ELR (cell line): ENCODE results near the gene DLG5.

Source experiments
- DNase-seq: peaks from one replicate; pipeline ENCODE4 v3.0.0-alpha.2; 2015; ENCODE audit warnings: low read depth

The DLG5 gene

GRCh38 chr10:77910524-77911145 lies 15.9 kb downstream of the DLG5 start:
- no peak for DNase-seq

GRCh38 chr10:77909749-77910375 lies 16.7 kb downstream of the DLG5 start:
- DNase-seq: peak; percentile 81

GRCh38 chr10:77909021-77909748 lies 17.4 kb downstream of the DLG5 start:
- DNase-seq: no peak

GRCh38 chr10:77907900-77908717 lies 18.4 kb downstream of the DLG5 start:
- DNase-seq: no peak

GRCh38 chr10:77907462-77907861 lies 19.1 kb downstream of the DLG5 start:
- DNase-seq: no peak

- DNase-seq: no peak
These were observed 19.6 kb downstream of the DLG5 start for GRCh38 chr10:77906951-77907421.

GRCh38 chr10:77905781-77906180 lies 20.8 kb downstream of the DLG5 start:
- DNase-seq: no peak

- DNase-seq: no peak
These were observed 21.3 kb downstream of the DLG5 start for GRCh38 chr10:77905086-77905748.

GRCh38 chr10:77904100-77904840 lies 22.3 kb downstream of the DLG5 start:
- DNase-seq: no peak

GRCh38 chr10:77902159-77902558 lies 24.4 kb downstream of the DLG5 start:
- DNase-seq: no peak

GRCh38 chr10:77901743-77902142 lies 24.8 kb downstream of the DLG5 start:
- no peak for DNase-seq

GRCh38 chr10:77899690-77900089 lies 26.9 kb downstream of the DLG5 start:
- no peak for DNase-seq

GRCh38 chr10:77899080-77899477 lies 27.5 kb downstream of the DLG5 start:
- DNase-seq: peak; percentile 69

GRCh38 chr10:77898323-77899079 lies 28.1 kb downstream of the DLG5 start:
- DNase-seq: no peak

GRCh38 chr10:77896058-77896457 lies 30.5 kb downstream of the DLG5 start:
- DNase-seq: no peak

- DNase-seq: no peak
These were observed 32.5 kb downstream of the DLG5 start for GRCh38 chr10:77894058-77894457.

GRCh38 chr10:77893386-77893785 lies 33.2 kb downstream of the DLG5 start:
- DNase-seq: no peak

- DNase-seq: no peak
These were observed 33.8 kb downstream of the DLG5 start for GRCh38 chr10:77892761-77893160.

- no peak for DNase-seq
These were observed 34.4 kb downstream of the DLG5 start for GRCh38 chr10:77892021-77892739.

GRCh38 chr10:77890097-77890496 lies 36.5 kb downstream of the DLG5 start:
- no peak for DNase-seq
